Breast epithelium (tissue), 3 donors: ENCODE measurements around the gene IL11RA.

Experiments
- POLR2AphosphoS5 ChIP-seq, 3 donors: sonication (generic); formaldehyde crosslinking; IDR thresholded peaks; one replicate each; pipeline ENCODE4 v1.6.1; 2017; ENCODE audit warnings: antibody characterized with exemption in 3 of 3
- TF ChIP-seq, protein P1 (sequence below), 3 donors: fragments of 450-650 bp; IDR thresholded peaks; one replicate each; pipeline ENCODE4 v1.5.1; 2016 to 2017; ENCODE audit warnings: antibody characterized with exemption in 3 of 3, mild to moderate bottlenecking in 3 of 3, moderate library complexity in 3 of 3

DNA sequence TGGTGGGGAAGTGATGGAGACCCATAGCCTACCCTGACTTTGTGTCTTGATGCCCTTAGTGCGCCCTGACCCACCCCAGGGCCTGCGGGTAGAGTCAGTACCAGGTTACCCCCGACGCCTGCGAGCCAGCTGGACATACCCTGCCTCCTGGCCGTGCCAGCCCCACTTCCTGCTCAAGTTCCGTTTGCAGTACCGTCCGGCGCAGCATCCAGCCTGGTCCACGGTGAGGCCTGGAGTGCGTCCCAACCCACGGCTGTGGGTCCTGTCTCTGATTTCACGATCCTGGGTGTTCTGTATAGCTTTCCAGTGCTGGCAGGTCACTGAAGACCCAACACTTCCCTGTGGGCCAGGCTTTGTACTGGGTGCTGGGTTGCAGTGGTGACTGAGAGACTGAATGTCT, 6.5 kb downstream of the IL11RA start:
- TF ChIP-seq, protein P1, sequence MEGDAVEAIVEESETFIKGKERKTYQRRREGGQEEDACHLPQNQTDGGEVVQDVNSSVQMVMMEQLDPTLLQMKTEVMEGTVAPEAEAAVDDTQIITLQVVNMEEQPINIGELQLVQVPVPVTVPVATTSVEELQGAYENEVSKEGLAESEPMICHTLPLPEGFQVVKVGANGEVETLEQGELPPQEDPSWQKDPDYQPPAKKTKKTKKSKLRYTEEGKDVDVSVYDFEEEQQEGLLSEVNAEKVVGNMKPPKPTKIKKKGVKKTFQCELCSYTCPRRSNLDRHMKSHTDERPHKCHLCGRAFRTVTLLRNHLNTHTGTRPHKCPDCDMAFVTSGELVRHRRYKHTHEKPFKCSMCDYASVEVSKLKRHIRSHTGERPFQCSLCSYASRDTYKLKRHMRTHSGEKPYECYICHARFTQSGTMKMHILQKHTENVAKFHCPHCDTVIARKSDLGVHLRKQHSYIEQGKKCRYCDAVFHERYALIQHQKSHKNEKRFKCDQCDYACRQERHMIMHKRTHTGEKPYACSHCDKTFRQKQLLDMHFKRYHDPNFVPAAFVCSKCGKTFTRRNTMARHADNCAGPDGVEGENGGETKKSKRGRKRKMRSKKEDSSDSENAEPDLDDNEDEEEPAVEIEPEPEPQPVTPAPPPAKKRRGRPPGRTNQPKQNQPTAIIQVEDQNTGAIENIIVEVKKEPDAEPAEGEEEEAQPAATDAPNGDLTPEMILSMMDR (IDR thresholded peaks at IDR 0.05): no peak
- TF ChIP-seq POLR2AphosphoS5 (IDR thresholded peaks at IDR 0.05): no peak
